Osteocyte (in vitro differentiated cells): ENCODE results near the gene ZNF358. TPM values are rescaled to one million over a fixed set of nuclear protein-coding genes. Genes with fewer than 3 reads are reported as not detected.
A peak's percentile ranks its signal among the peaks of the same experiment; 100 is the strongest.
"Not testable (repeated sequence)": the region's sequence is repeated elsewhere in the genome, so short reads cannot be mapped to it uniquely, and the experiment has no call there.

Experiments
- DNase-seq: peaks from one replicate; pipeline ENCODE4 v3.0.0; 2021; ENCODE audit warnings: mixed read lengths; ENCODE audit not compliant: unreplicated experiment; ENCODE audit errors: extremely low spot score
- H3K27ac Mint-ChIP-seq: one replicate; pipeline ENCODE4 v1.8.0; 2021; ENCODE audit warnings: mild to moderate bottlenecking, mixed read lengths; ENCODE audit not compliant: unreplicated experiment
- H3K27me3 Mint-ChIP-seq: one replicate; pipeline ENCODE4 v1.8.0; 2021; ENCODE audit warnings: mixed read lengths; ENCODE audit not compliant: unreplicated experiment
- H3K36me3 Mint-ChIP-seq: one replicate; pipeline ENCODE4 v1.8.0; 2021; ENCODE audit warnings: mixed read lengths; ENCODE audit not compliant: unreplicated experiment
- H3K4me1 Mint-ChIP-seq: one replicate; pipeline ENCODE4 v1.8.0; 2021; ENCODE audit warnings: mixed read lengths; ENCODE audit not compliant: unreplicated experiment
- H3K4me3 Mint-ChIP-seq: one replicate; pipeline ENCODE4 v1.8.0; 2021; ENCODE audit warnings: mild to moderate bottlenecking, moderate library complexity, mixed read lengths; ENCODE audit not compliant: unreplicated experiment
- H3K9me3 Mint-ChIP-seq: one replicate; pipeline ENCODE4 v1.8.0; 2021; ENCODE audit warnings: mixed read lengths; ENCODE audit not compliant: unreplicated experiment
- CTCF ChIP-seq: fragments of 200-600 bp; sonication (generic); IDR thresholded peaks from 2 replicates; pipeline ENCODE4 v1.5.0; 2021; ENCODE audit warnings: antibody characterized with exemption, mild to moderate bottlenecking, moderate library complexity
- total RNA-seq: library from RNA; stranded (reverse); gene quantifications from 2 replicates; pipeline ENCODE4 v1.2.1, GENCODE V29; 2021

ZNF358 gene
- total RNA-seq, 1 donor from 2014 or later = 93.5 TPM

DNA sequence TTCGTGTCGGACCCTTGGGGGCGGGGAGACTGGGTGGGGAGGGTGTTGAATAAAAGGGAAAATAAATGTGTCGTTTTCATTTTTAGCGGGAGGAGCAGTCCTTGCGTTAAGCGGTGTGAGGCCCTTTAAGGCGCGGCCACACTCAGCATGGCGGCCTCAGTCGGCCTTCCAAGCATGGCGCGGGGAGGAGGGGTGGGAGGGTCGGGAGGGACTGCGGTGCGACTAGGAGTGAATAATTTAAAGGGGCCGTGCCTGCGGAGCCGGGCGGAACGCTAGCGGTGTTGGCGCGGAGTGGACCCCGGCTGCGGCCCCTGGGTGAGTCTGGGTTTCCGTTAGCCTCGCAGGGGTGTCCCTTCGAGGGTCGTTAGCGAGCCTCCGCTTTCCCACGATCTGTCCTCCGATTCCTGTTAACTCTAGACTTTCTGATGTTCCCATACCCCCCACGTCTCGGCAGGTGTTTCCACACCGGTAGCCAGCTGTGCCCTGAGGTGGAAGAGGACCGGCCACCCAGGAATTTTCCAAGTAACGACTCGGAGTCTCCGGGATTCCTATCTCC, 18.1 kb downstream of the ZNF358 start:
- Mint-ChIP-seq H3K27ac (peak overlapping the region; percentile 99), H3K4me3 (peak overlapping the region; percentile 94), H3K36me3 (peaks cover 13% of the 10 kb centered on the region), H3K4me1 (peaks cover 15% of the 10 kb centered on the region), H3K27me3 (no peaks in the 10 kb centered on the region), H3K9me3 (no peaks in the 10 kb centered on the region)
- peak; percentile 89 for DNase-seq
- no peak for TF ChIP-seq CTCF

- peak; percentile 87 for DNase-seq
- TF ChIP-seq CTCF = peak; percentile 25
- Mint-ChIP-seq H3K36me3 (peaks cover 12% of the 10 kb centered on the region), H3K27me3 (no peaks in the 10 kb centered on the region), H3K27ac (peak overlapping the region; percentile 99), H3K4me1 (peaks cover 15% of the 10 kb centered on the region), H3K9me3 (no peaks in the 10 kb centered on the region), H3K4me3 (peak overlapping the region; percentile 94)
Observed at GRCh38 chr19:7534531-7535046, 18.7 kb downstream of the ZNF358 start.

GRCh38 chr19:7535047-7535997, 19.4 kb downstream of the ZNF358 start, which contains the start of gene PNPLA6:
TSS of gene PNPLA6 (plus strand) at chr19:7535717. CDS start at chr19:7535789, 72 bp downstream.
- peak; percentile 98 for DNase-seq
- no peaks in the 10 kb centered on the region for H3K27me3 Mint-ChIP-seq
- peaks cover 14% of the 10 kb centered on the region for H3K36me3 Mint-ChIP-seq
- H3K27ac Mint-ChIP-seq = peak within 1 kb of the TSS; percentile 99
- H3K4me1 Mint-ChIP-seq = peaks cover 15% of the 10 kb centered on the region
- TF ChIP-seq CTCF = no peak
- peak within 1 kb of the TSS; percentile 94 for H3K4me3 Mint-ChIP-seq
- no peaks in the 10 kb centered on the region for H3K9me3 Mint-ChIP-seq

GRCh38 chr19:7535998-7536695, 20.2 kb downstream of the ZNF358 start:
- H3K9me3 Mint-ChIP-seq = no peaks in the 10 kb centered on the region
- H3K27ac Mint-ChIP-seq = peak overlapping the region; percentile 99
- peak overlapping the region; percentile 94 for H3K4me3 Mint-ChIP-seq
- TF ChIP-seq CTCF = no peak
- peaks cover 15% of the 10 kb centered on the region for H3K36me3 Mint-ChIP-seq
- H3K27me3 Mint-ChIP-seq = no peaks in the 10 kb centered on the region
- H3K4me1 Mint-ChIP-seq = peaks cover 15% of the 10 kb centered on the region
- no peak for DNase-seq

DNA sequence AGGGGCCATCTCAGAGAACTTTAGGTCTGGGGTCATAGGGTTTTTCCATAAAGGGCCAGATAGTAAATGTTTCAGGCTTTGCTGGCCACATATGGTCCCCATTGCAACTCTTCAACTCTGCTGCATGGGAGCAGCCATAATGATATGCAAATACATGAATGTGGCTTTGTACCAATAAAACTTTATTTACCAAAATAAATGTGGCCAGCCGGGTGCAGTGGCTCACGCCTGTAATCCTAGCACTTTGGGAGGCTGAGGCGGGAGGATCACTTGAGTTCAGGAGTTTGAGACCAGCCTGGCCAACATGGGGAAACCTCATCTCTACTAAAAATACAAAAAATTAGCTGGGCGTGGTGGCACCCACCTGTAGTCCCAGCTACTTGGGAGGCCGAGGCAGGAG, 23.1 kb downstream of the ZNF358 start:
- not testable (repeated sequence) for H3K27me3 Mint-ChIP-seq, H3K4me3 Mint-ChIP-seq, H3K27ac Mint-ChIP-seq, DNase-seq, H3K9me3 Mint-ChIP-seq
- Mint-ChIP-seq H3K36me3 (peaks cover 27% of the 10 kb centered on the region), H3K4me1 (peaks cover 11% of the 10 kb centered on the region)
